ENCODE results near the gene SERPINB13. TPM values are rescaled to one million over a fixed set of nuclear protein-coding genes. Genes with fewer than 3 reads are reported as not detected.
"Not testable (repeated sequence)": the region's sequence is repeated elsewhere in the genome, so short reads cannot be mapped to it uniquely, and the experiment has no call there.

SERPINB13 gene
- total RNA-seq, 1 donor from 2014 or later: not detected

DNA sequence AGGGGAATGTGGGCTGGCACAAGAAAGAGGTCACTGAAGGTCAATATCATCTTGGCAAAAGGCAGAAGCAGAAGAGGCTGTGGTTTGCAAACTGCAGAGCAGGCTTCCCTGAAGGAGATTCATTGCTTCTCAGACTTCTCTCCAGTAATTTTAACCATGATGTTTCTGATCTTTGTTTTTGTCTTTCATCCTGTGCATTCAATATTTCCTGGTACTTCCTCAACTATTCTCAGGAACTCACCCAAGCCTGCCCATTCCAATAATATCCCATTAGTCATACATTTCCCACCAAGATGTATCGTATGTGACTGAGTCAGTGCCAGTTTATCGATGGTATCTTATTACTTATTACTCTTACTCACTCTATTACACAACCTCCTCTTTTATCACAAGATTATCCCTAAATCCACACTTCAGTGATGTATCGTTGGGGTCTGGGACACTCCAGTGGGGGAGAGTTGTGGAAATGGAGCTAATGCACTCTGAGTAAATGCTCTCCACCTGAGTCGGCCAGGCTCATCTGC is 54.1 kb downstream of the SERPINB13 start:
- H3K9me3 ChIP-seq (ENCODE audit: control insufficient read depth in 3 of 3, low read length in 3 of 3); H3K4me3 ChIP-seq (ENCODE audit: low read length in 3 of 3); H3K4me1 ChIP-seq (ENCODE audit: control insufficient read depth in 3 of 3, insufficient read depth in 3 of 3, low read length in 3 of 3); H3K36me3 ChIP-seq (ENCODE audit: control insufficient read depth in 3 of 3, insufficient read depth in 3 of 3, low read length in 3 of 3); H3K9ac ChIP-seq (ENCODE audit: low read depth in 1 of 3, low read length in 3 of 3); H3K27me3 ChIP-seq (ENCODE audit: control insufficient read depth in 3 of 3, insufficient read depth in 3 of 3, low read length in 3 of 3); H3K27ac ChIP-seq (ENCODE audit: low read depth, low read length): not testable (repeated sequence)

- H3K36me3 ChIP-seq (ENCODE audit: control insufficient read depth in 3 of 3, insufficient read depth in 3 of 3, low read length in 3 of 3); H3K9me3 ChIP-seq (ENCODE audit: control insufficient read depth in 3 of 3, low read length in 3 of 3); H3K9ac ChIP-seq (ENCODE audit: low read depth in 1 of 3, low read length in 3 of 3); H3K27ac ChIP-seq (ENCODE audit: low read depth, low read length); H3K4me3 ChIP-seq (ENCODE audit: low read length in 3 of 3); H3K27me3 ChIP-seq (ENCODE audit: control insufficient read depth in 3 of 3, insufficient read depth in 3 of 3, low read length in 3 of 3); H3K4me1 ChIP-seq (ENCODE audit: control insufficient read depth in 3 of 3, insufficient read depth in 3 of 3, low read length in 3 of 3): not testable (repeated sequence)
Measured at GRCh38 chr18:63642668-63643356, 55.7 kb downstream of the SERPINB13 start.

GRCh38 chr18:63644142-63644541 is 57.0 kb downstream of the SERPINB13 start, which contains the start of gene SERPINB4:
SERPINB4 (minus strand) TSS chr18:63644256; CDS start chr18:63643577, 679 bp downstream.
- H3K9ac ChIP-seq (ENCODE audit: low read depth in 1 of 3, low read length in 3 of 3); H3K36me3 ChIP-seq (ENCODE audit: control insufficient read depth in 3 of 3, insufficient read depth in 3 of 3, low read length in 3 of 3); H3K27me3 ChIP-seq (ENCODE audit: control insufficient read depth in 3 of 3, insufficient read depth in 3 of 3, low read length in 3 of 3); H3K9me3 ChIP-seq (ENCODE audit: control insufficient read depth in 3 of 3, low read length in 3 of 3); H3K27ac ChIP-seq (ENCODE audit: low read depth, low read length); H3K4me3 ChIP-seq (ENCODE audit: low read length in 3 of 3); H3K4me1 ChIP-seq (ENCODE audit: control insufficient read depth in 3 of 3, insufficient read depth in 3 of 3, low read length in 3 of 3): not testable (repeated sequence)

GRCh38 chr18:63644694-63645093 is 57.6 kb downstream of the SERPINB13 start:
- not testable (repeated sequence) for H3K36me3 ChIP-seq (ENCODE audit: control insufficient read depth in 3 of 3, insufficient read depth in 3 of 3, low read length in 3 of 3); H3K27me3 ChIP-seq (ENCODE audit: control insufficient read depth in 3 of 3, insufficient read depth in 3 of 3, low read length in 3 of 3); H3K4me1 ChIP-seq (ENCODE audit: control insufficient read depth in 3 of 3, insufficient read depth in 3 of 3, low read length in 3 of 3); H3K27ac ChIP-seq (ENCODE audit: low read depth, low read length); H3K4me3 ChIP-seq (ENCODE audit: low read length in 3 of 3); H3K9me3 ChIP-seq (ENCODE audit: control insufficient read depth in 3 of 3, low read length in 3 of 3); H3K9ac ChIP-seq (ENCODE audit: low read depth in 1 of 3, low read length in 3 of 3)

GRCh38 chr18:63646936-63647335 is 59.8 kb downstream of the SERPINB13 start:
- Histone ChIP-seq H3K9ac (ENCODE audit: low read depth in 1 of 3, low read length in 3 of 3) (no peak overlapping the region), H3K4me1 (ENCODE audit: control insufficient read depth in 3 of 3, insufficient read depth in 3 of 3, low read length in 3 of 3) (no peaks in the 10 kb centered on the region), H3K4me3 (ENCODE audit: low read length in 3 of 3) (no peak overlapping the region), H3K27me3 (ENCODE audit: control insufficient read depth in 3 of 3, insufficient read depth in 3 of 3, low read length in 3 of 3) (no peaks in the 10 kb centered on the region), H3K27ac (ENCODE audit: low read depth, low read length) (no peak overlapping the region), H3K9me3 (ENCODE audit: control insufficient read depth in 3 of 3, low read length in 3 of 3) (no peaks in the 10 kb centered on the region), H3K36me3 (ENCODE audit: control insufficient read depth in 3 of 3, insufficient read depth in 3 of 3, low read length in 3 of 3) (no peaks in the 10 kb centered on the region)

DNA sequence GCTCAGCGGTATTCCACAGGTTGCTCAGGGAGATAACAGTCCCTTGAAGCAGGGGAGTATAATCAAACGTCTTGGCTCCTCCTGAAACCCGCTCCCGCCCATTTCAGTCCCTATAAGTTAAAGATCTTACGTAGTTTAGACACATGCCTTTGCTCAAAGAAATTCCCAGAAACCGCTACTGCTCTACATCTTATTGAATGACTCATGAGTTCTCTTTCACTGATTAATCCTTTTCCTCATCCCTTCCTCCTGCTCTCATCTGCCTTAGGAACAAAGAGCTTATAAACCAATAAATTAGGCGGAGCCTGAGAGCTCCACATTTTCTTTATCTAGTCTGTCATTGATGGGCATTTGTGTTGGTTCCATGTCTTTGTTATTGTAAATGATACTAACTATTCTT is 61.1 kb downstream of the SERPINB13 start:
- H3K9ac ChIP-seq (ENCODE audit: low read depth in 1 of 3, low read length in 3 of 3): no peak overlapping the region
- H3K9me3 ChIP-seq (ENCODE audit: control insufficient read depth in 3 of 3, low read length in 3 of 3): no peaks in the 10 kb centered on the region
- no peaks in the 10 kb centered on the region for H3K27me3 ChIP-seq (ENCODE audit: control insufficient read depth in 3 of 3, insufficient read depth in 3 of 3, low read length in 3 of 3)
- H3K4me1 ChIP-seq (ENCODE audit: control insufficient read depth in 3 of 3, insufficient read depth in 3 of 3, low read length in 3 of 3): no peaks in the 10 kb centered on the region
- H3K36me3 ChIP-seq (ENCODE audit: control insufficient read depth in 3 of 3, insufficient read depth in 3 of 3, low read length in 3 of 3): no peaks in the 10 kb centered on the region
- H3K27ac ChIP-seq (ENCODE audit: low read depth, low read length): no peak overlapping the region
- no peak overlapping the region for H3K4me3 ChIP-seq (ENCODE audit: low read length in 3 of 3)

Other genes with a start within 250 kb of the SERPINB13 start
- 12.5 TPM for gene KDSR, start 220.1 kb upstream of the SERPINB13 start, total RNA-seq
- 28.2 TPM for gene VPS4B, start 164.9 kb upstream of the SERPINB13 start, total RNA-seq
- not detected for gene SERPINB5, start 110.4 kb upstream of the SERPINB13 start, total RNA-seq
- not detected for gene SERPINB12, start 45.0 kb upstream of the SERPINB13 start, total RNA-seq
- gene SERPINB4, start 56.9 kb downstream of the SERPINB13 start, total RNA-seq: not detected
- not detected for gene SERPINB3, start 74.5 kb downstream of the SERPINB13 start, total RNA-seq
- not detected for gene SERPINB11, start 115.6 kb downstream of the SERPINB13 start, total RNA-seq
- gene SERPINB7, start 188.1 kb downstream of the SERPINB13 start, total RNA-seq: not detected

All from skeletal muscle tissue (tissue), 4 donors.